NCI-H128 (cell line): ENCODE measurements around the gene SAMD8.
A peak's percentile ranks its signal among the peaks of the same experiment; 100 is the strongest.
"Not testable (repeated sequence)": the region's sequence is repeated elsewhere in the genome, so short reads cannot be mapped to it uniquely, and the experiment has no call there.

Experiments
- DNase-seq: peaks from one replicate; lab custom pipeline; 2025; ENCODE audit not compliant: unreplicated experiment; lab: John Stamatoyannopoulos, UW

Gene SAMD8

DNA sequence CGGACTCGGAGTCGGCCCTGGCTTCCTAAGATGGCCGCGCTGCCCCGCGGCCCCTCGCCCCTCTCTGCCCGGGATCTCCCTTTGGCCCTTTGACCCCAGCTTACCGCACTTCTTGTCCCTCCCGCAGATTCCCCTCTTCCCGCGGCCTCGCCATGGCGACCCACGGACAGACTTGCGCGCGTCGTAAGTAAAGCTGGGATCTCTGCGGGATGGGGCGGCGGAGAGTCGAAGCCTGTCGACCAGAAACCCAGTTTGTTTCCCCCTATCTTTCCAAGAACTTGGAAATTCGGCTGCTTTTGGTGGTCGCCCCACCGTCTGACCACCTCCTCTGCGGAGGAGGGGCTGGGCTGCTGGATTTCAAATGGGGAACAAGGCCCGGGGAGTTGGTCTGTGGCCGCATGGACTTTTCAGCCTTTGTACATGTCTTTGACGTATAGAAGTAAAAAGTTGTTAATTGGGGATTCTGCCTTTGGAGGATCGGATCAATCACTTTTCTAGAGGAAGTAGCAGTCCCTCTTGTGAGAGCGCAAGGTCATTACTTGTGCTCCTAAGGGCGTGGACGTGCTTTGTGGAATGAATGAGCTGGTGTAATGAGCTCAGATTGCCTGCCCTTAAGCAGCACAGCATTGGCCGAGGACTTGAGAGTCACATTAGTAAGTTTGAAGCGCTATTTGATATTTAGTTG is 99.7 kb downstream of the SAMD8 start:
- DNase-seq = no peak

DNA sequence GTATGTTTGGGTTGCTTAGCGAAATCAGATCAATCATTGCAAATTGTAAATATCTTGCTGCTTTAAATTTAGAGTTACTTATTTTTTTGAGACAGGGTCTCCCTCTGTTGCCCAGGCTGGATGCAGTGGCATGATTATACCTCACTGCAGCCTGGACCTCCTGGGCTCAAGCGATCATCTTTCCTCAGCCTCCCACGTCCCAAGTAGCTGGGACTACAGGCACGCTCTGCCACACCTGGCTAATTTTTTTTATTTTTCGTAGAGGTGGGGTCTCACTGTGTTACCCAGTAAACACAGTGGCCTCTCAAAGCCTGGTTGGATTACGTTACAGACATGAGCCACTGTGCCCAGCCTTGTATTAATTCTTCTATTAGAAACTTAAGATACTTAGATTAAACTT is 100.9 kb downstream of the SAMD8 start:
- no peak for DNase-seq

DNA sequence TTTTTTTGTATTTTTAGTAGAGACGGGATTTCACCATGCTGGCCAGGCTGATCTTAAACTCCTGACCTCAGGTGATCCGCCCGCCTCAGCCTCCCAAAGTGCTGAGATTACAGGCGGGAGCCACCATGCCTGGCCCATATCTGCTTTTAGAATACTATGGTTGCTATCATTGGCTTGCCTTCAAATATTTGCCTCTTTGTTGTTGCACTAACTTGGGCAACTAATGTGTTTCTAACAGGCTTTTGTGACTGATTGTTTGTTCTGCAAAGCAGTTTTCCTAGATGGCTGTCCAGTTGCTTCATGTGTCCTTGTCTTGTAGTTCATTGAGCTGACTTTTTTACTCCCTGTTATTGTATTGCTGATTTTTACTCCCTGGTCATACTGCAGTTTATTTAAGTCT is 108.8 kb downstream of the SAMD8 start:
- DNase-seq = no peak

DNA sequence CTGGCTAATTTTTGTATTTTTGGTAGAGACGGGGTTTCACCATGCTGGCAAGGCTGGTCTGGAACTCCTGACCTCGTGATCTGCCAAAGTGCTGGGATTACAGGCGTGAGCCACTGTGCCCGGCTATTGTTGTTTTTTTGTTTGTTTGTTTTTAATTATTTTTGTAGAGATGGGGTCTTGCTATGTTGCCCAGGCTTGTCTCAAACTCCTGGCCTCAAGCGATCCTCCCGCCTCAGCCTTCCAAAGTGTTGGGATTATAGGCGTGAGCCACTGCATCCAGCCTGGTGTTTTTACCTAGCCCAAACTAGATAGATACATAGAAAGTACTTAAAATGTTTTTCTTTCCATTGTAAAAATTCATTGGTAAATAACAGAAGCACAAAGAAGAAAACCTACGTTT is 110.0 kb downstream of the SAMD8 start:
- not testable (repeated sequence) for DNase-seq

DNA sequence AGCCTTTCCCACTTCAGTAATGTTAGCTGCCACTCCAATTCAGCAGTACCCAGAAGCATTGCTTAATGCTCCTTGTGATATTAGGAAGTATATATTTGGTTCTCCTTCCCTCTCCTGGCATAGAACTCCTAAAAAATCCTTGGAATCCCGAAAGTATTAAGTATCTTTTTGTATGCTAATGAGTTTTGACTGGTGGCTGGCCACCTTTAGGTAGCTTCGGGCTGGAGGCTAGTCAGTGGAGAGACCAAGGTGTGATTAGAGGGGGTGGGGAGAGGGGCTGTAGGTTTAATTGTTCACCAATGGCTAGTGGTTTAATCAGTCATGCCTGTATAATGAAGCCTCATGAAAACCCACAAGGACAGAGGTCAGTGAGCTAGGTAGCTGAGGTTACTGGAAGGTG is 112.1 kb downstream of the SAMD8 start:
- DNase-seq = no peak

DNA sequence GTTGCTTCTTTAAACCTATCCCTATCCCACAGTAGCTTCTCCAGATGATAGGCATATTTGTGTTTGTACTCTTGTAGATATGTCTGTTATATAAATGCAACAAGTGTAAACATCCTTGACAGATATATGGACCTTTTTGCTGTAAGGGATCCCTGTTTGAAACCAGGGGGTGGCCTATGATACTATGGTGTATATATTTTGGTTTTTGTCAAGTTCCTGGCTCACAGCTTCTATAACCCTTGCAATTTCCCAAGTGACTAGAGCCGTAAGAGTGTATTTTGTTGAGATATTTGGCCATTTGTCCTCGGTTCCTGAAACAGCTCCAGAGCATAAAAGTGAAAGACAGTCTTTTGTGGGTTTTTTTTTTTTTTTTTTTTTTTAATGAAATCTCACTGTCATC is 114.6 kb downstream of the SAMD8 start:
- no peak for DNase-seq

DNA sequence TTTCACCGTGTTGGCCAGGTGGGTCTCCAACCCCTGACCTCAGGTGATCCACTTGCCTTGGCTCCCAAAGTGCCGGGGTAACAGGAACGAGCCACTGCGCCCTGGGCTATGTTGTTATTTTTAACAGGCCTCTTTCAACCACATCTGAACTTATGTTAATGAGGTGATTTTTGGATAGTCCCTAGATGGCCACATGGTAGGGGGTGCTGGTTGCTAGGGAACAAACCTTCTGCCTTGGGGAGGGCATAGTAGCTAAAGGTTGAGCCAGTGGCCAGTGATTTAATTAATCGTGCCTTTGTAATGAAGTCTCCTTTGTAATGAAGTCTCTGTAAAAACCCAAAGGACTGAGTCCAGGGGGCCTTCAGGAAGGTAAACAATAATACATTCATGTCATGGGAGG is 115.2 kb downstream of the SAMD8 start:
- no peak for DNase-seq

DNA sequence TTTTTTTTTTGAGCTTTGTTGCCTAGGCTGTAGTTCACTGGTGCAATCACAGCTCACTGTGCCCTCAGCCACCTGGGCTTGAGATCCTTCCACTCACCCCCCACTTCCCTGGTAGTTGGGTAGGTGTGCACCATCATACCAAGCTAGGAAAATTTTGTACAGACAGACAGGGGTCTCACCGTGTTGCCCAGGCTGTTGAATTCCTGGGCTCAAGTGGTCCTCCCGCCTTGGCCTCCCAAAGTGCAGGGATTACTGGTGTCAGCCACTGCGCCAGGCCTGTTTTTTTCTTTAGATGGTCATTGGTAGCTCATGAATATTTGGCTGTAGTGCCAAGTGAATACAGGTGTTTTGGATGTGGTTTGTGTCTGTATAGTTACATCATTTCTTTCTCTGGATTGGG is 116.8 kb downstream of the SAMD8 start:
- DNase-seq = no peak

DNA sequence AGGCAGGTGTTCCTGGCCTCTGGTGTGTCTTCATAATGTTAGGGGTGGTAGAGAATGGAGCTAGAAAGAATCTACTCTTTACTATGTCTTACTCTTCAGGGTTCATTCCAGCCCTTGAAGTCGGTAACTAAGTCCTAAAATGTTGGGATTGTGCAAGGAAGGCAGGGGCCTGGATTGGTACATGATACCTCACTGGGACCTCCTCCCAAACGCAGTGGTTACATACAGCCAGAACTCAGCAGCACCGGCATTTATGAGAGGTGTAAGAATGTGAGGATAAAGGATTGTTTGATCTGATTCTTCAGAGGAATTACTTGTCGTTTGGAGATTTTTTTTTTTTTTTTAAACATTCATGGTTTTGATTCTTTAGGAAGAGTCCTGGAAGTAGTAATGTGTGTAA is 117.4 kb downstream of the SAMD8 start:
- no peak for DNase-seq

DNA sequence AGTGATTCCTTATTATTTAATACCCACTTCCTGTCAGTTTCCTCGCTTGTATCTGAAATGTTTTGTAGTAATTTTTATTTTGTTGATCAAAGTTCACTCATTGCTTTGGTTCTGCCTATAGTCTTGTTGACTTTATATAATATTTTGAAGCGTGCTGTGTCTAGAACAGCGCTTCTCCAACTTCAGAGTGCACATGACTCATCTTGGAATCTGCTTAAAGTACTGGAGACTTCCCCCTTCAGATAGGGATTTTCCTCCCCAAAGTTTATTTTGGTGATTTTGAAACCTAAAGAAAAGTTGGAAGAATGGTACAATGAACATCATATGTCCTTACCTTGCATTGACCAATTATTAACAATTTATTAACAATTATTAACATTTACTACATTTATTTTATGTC is 118.5 kb downstream of the SAMD8 start:
- no peak for DNase-seq

DNA sequence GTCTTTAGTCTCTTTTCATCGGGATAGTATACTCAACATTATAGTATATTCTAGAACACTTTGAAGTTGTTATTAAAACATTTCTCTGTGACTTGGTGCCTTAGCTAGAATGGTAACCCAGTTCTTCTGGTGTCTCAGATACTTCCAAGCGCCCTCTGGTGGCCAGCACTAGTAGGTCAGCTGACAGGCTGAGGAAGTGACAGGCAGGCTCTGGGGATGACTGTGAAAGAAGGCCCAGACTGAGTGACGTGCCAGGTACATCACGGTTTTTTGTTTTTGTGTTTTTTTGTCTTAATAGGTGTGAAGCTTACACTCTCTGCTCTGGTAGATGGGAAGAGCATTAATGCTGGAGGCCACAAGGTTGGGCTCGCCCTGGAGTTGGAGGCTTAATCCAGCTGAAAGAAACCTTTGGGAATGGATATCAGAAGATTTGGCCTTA is 119.2 kb downstream of the SAMD8 start:
- DNase-seq = peak; percentile 42
